Liver (tissue), 3 donors: ENCODE results near the gene PILRB.
"Not testable (repeated sequence)": the region's sequence is repeated elsewhere in the genome, so short reads cannot be mapped to it uniquely, and the experiment has no call there.

ENCODE experiments used
- CTCF ChIP-seq: fragments of 150-350 bp; IDR thresholded peaks from 2 replicates; pipeline ENCODE4 v1.5.1; 2017; ENCODE audit warnings: improper control_type of control experiment, low read depth, low read length; ENCODE audit not compliant: missing input control
- MAX ChIP-seq: IDR thresholded peaks from 2 replicates; pipeline ENCODE4 v1.6.1; 2016; ENCODE audit warnings: antibody characterized with exemption
- RXRA ChIP-seq, 2 donors: IDR thresholded peaks; 2 replicates each; pipeline ENCODE4 v1.6.1; 2017 to 2018; ENCODE audit warnings: antibody characterized with exemption in 2 of 2, mild to moderate bottlenecking in 1 of 2
- donor health status: healthy.
- donor health status: healthy.

- not testable (repeated sequence) for TF ChIP-seq RXRA (IDR thresholded peaks at IDR 0.05); CTCF; MAX
Measured at GRCh38 chr7:100321648-100322047, 36.3 kb upstream of the PILRB start.
